WTC11 (cell line): ENCODE measurements around the gene RTP2. TPM values are rescaled to one million over a fixed set of nuclear protein-coding genes. Genes with fewer than 3 reads are reported as not detected.

Experiments
- CBFB ChIP-seq: sonication (generic); formaldehyde crosslinking; IDR thresholded peaks from 2 replicates; pipeline ENCODE4 v1.8.1; 2022; ENCODE audit warnings: mild to moderate bottlenecking, low read depth, missing genetic modification reagents
- FOXP1 ChIP-seq: sonication (generic); formaldehyde crosslinking; IDR thresholded peaks from 2 replicates; pipeline ENCODE4 v1.8.0; 2022; ENCODE audit warnings: missing genetic modification reagents, mild to moderate bottlenecking, moderate library complexity, borderline replicate concordance
- GABPB1 ChIP-seq: sonication (generic); formaldehyde crosslinking; IDR thresholded peaks from 2 replicates; pipeline ENCODE4 v1.8.1; 2023; ENCODE audit warnings: mild to moderate bottlenecking, missing genetic modification reagents
- KAT7 ChIP-seq: sonication (generic); formaldehyde crosslinking; IDR thresholded peaks from 2 replicates; pipeline ENCODE4 v1.8.1; 2023; ENCODE audit warnings: missing genetic modification reagents, mild to moderate bottlenecking, borderline replicate concordance
- MYBL2 ChIP-seq: sonication (generic); formaldehyde crosslinking; IDR thresholded peaks from 2 replicates; pipeline ENCODE4 v1.8.1; 2023; ENCODE audit warnings: mild to moderate bottlenecking, moderate library complexity, missing genetic modification reagents
- NFATC4 ChIP-seq: fragments of 250-450 bp; sonication (Bioruptor Pico); IDR thresholded peaks from 2 replicates; pipeline ENCODE4 v1.9.0; 2021; ENCODE audit warnings: mild to moderate bottlenecking
- NR1H2 ChIP-seq: sonication (generic); formaldehyde crosslinking; IDR thresholded peaks from 2 replicates; pipeline ENCODE4 v1.9.0; 2021; ENCODE audit warnings: mild to moderate bottlenecking, moderate library complexity, missing genetic modification reagents
- NR3C1 ChIP-seq: sonication (generic); formaldehyde crosslinking; conservative IDR thresholded peaks from 2 replicates; pipeline ENCODE4 v1.8.1; 2023; ENCODE audit warnings: low read depth, mild to moderate bottlenecking, missing genetic modification reagents
- PRRX2 ChIP-seq: fragments of 250-450 bp; sonication (Bioruptor Pico); IDR thresholded peaks from 2 replicates; pipeline ENCODE4 v1.8.0; 2021; ENCODE audit warnings: mild to moderate bottlenecking
- TEAD1 ChIP-seq: sonication (generic); formaldehyde crosslinking; IDR thresholded peaks from 2 replicates; pipeline ENCODE4 v1.8.0; 2022; ENCODE audit warnings: mild to moderate bottlenecking, missing genetic modification reagents
- ZNF138 ChIP-seq: sonication (generic); formaldehyde crosslinking; conservative IDR thresholded peaks from 2 replicates; pipeline ENCODE4 v1.8.1; 2022; ENCODE audit warnings: mild to moderate bottlenecking, moderate library complexity, missing genetic modification reagents
- ZNF317 ChIP-seq: sonication (generic); formaldehyde crosslinking; IDR thresholded peaks from 2 replicates; pipeline ENCODE4 v1.8.1; 2023; ENCODE audit warnings: low read depth, mild to moderate bottlenecking, moderate library complexity, missing genetic modification reagents, borderline replicate concordance
- total RNA-seq: library from RNA; stranded (reverse); gene quantifications from 3 replicates; pipeline ENCODE4 v1.2.3, GENCODE V29; 2021
- TF ChIP-seq, protein P1 (sequence below): fragments of 250-450 bp; sonication (Bioruptor Pico); IDR thresholded peaks from 2 replicates; pipeline ENCODE4 v1.8.0; 2021; ENCODE audit warnings: mild to moderate bottlenecking
- TF ChIP-seq, protein P2 (sequence below): sonication (generic); formaldehyde crosslinking; IDR thresholded peaks from 2 replicates; pipeline ENCODE4 v1.8.1; 2022; ENCODE audit warnings: low read depth, missing genetic modification reagents, borderline replicate concordance
- TF ChIP-seq, protein P3 (sequence below): sonication (generic); formaldehyde crosslinking; conservative IDR thresholded peaks from 2 replicates; pipeline ENCODE4 v1.8.1; 2022; ENCODE audit warnings: mild to moderate bottlenecking, missing genetic modification reagents
- TF ChIP-seq, protein P4 (sequence below): fragments of 250-450 bp; sonication (Bioruptor Pico); IDR thresholded peaks from 2 replicates; pipeline ENCODE4 v1.9.0; 2021; ENCODE audit warnings: mild to moderate bottlenecking
- TF ChIP-seq, protein P5 (sequence below): sonication (generic); formaldehyde crosslinking; IDR thresholded peaks from 2 replicates; pipeline ENCODE4 v1.8.1; 2023; ENCODE audit warnings: mild to moderate bottlenecking, moderate library complexity, missing genetic modification reagents
- TF ChIP-seq, protein P6 (sequence below): sonication (generic); formaldehyde crosslinking; IDR thresholded peaks from 2 replicates; pipeline ENCODE4 v1.8.0; 2022; ENCODE audit warnings: mild to moderate bottlenecking, missing genetic modification reagents
- TF ChIP-seq, protein P7 (sequence below): fragments of 250-450 bp; sonication (Bioruptor Pico); IDR thresholded peaks from 2 replicates; pipeline ENCODE4 v1.9.0; 2021; ENCODE audit warnings: mild to moderate bottlenecking
- TF ChIP-seq, protein P8 (sequence below): fragments of 250-450 bp; sonication (Bioruptor Pico); IDR thresholded peaks from 2 replicates; pipeline ENCODE4 v1.9.0; 2021; ENCODE audit warnings: mild to moderate bottlenecking, borderline replicate concordance
- TF ChIP-seq, protein P9 (sequence below): sonication (generic); formaldehyde crosslinking; IDR thresholded peaks from 2 replicates; pipeline ENCODE4 v1.8.1; 2023; ENCODE audit warnings: mild to moderate bottlenecking, missing genetic modification reagents, moderate library complexity

The RTP2 gene
- total RNA-seq, 1 experiment from 2014 or later = not detected

DNA sequence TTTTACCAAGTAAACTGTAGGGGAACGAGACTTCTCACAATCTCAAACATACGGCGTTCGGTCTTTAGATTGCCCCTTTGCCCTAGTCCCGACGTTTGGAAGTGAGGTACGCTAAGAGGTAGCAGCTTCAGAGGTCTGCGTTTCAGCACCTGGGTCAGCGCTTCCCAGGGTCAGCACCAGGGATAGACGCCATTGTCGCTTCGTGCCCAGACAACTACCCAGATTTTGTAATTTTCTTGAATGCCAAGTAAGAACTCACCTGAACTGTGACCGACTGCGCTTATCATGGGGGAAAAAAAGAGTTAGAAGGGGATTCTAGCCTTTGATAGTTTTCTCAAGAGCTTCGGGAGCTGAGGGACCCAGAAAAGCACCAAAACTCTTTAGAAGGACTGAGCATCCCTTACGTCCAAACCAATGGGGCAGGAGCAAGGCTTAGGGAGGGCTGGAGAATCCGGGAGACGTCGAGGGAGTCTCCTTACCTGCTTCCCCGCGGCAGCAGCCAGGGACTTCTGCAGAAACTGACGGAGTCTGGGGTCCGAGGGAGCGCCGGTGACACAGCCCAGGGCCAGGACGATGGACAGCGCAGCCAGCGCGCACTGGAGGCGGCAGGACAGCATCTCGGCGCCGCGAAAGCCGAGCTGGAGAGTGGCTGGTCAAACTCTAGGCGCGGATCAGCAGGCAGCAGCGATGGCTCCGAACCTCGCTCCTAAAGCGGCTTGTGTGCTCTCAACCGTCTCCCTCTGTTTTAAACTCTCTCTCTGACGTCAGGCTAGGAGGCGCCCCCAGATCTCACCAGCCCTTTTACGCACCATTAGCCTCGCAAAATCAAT is 32.5 kb downstream of the RTP2 start, which contains the start of gene SST (continued):
- TF ChIP-seq, protein P1, sequence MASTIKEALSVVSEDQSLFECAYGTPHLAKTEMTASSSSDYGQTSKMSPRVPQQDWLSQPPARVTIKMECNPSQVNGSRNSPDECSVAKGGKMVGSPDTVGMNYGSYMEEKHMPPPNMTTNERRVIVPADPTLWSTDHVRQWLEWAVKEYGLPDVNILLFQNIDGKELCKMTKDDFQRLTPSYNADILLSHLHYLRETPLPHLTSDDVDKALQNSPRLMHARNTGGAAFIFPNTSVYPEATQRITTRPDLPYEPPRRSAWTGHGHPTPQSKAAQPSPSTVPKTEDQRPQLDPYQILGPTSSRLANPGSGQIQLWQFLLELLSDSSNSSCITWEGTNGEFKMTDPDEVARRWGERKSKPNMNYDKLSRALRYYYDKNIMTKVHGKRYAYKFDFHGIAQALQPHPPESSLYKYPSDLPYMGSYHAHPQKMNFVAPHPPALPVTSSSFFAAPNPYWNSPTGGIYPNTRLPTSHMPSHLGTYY (CRISPR knock-in tag) = peak; percentile 81; the same call in 1 of the 2 replicates
- TF ChIP-seq, protein P2, sequence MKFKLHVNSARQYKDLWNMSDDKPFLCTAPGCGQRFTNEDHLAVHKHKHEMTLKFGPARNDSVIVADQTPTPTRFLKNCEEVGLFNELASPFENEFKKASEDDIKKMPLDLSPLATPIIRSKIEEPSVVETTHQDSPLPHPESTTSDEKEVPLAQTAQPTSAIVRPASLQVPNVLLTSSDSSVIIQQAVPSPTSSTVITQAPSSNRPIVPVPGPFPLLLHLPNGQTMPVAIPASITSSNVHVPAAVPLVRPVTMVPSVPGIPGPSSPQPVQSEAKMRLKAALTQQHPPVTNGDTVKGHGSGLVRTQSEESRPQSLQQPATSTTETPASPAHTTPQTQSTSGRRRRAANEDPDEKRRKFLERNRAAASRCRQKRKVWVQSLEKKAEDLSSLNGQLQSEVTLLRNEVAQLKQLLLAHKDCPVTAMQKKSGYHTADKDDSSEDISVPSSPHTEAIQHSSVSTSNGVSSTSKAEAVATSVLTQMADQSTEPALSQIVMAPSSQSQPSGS (CRISPR knock-in tag) = peak; percentile 84; the same call in 1 of the 2 replicates
- TF ChIP-seq, protein P3, sequence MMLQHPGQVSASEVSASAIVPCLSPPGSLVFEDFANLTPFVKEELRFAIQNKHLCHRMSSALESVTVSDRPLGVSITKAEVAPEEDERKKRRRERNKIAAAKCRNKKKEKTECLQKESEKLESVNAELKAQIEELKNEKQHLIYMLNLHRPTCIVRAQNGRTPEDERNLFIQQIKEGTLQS (CRISPR knock-in tag) = no peak
- TF ChIP-seq, protein P4, sequence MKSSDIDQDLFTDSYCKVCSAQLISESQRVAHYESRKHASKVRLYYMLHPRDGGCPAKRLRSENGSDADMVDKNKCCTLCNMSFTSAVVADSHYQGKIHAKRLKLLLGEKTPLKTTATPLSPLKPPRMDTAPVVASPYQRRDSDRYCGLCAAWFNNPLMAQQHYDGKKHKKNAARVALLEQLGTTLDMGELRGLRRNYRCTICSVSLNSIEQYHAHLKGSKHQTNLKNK = no peak
- TF ChIP-seq FOXP1 = peak; percentile 98
- TF ChIP-seq NR1H2 (CRISPR knock-in tag) = peak; percentile 89; the same call in 1 of the 2 replicates
- TF ChIP-seq PRRX2 (CRISPR knock-in tag) = peak; percentile 78; the same call in 1 of the 2 replicates
- TF ChIP-seq, protein P5, sequence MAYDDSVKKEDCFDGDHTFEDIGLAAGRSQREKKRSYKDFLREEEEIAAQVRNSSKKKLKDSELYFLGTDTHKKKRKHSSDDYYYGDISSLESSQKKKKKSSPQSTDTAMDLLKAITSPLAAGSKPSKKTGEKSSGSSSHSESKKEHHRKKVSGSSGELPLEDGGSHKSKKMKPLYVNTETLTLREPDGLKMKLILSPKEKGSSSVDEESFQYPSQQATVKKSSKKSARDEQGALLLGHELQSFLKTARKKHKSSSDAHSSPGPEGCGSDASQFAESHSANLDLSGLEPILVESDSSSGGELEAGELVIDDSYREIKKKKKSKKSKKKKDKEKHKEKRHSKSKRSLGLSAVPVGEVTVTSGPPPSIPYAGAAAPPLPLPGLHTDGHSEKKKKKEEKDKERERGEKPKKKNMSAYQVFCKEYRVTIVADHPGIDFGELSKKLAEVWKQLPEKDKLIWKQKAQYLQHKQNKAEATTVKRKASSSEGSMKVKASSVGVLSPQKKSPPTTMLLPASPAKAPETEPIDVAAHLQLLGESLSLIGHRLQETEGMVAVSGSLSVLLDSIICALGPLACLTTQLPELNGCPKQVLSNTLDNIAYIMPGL = peak; percentile 49; the same call in 1 of the 2 replicates
- TF ChIP-seq, protein P6, sequence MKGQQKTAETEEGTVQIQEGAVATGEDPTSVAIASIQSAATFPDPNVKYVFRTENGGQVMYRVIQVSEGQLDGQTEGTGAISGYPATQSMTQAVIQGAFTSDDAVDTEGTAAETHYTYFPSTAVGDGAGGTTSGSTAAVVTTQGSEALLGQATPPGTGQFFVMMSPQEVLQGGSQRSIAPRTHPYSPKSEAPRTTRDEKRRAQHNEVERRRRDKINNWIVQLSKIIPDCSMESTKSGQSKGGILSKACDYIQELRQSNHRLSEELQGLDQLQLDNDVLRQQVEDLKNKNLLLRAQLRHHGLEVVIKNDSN (CRISPR knock-in tag) = peak; percentile 84
- no peak for TF ChIP-seq NFATC4
- peak; percentile 62 for TF ChIP-seq GABPB1 (CRISPR knock-in tag)
- TF ChIP-seq, protein P7, sequence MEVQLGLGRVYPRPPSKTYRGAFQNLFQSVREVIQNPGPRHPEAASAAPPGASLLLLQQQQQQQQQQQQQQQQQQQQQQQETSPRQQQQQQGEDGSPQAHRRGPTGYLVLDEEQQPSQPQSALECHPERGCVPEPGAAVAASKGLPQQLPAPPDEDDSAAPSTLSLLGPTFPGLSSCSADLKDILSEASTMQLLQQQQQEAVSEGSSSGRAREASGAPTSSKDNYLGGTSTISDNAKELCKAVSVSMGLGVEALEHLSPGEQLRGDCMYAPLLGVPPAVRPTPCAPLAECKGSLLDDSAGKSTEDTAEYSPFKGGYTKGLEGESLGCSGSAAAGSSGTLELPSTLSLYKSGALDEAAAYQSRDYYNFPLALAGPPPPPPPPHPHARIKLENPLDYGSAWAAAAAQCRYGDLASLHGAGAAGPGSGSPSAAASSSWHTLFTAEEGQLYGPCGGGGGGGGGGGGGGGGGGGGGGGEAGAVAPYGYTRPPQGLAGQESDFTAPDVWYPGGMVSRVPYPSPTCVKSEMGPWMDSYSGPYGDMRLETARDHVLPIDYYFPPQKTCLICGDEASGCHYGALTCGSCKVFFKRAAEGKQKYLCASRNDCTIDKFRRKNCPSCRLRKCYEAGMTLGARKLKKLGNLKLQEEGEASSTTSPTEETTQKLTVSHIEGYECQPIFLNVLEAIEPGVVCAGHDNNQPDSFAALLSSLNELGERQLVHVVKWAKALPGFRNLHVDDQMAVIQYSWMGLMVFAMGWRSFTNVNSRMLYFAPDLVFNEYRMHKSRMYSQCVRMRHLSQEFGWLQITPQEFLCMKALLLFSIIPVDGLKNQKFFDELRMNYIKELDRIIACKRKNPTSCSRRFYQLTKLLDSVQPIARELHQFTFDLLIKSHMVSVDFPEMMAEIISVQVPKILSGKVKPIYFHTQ (CRISPR knock-in tag) = no peak
- peak; percentile 82; the same call in 1 of the 2 replicates for TF ChIP-seq CBFB (CRISPR knock-in tag)
- TF ChIP-seq ZNF138 (CRISPR knock-in tag) = no peak; the same call in 1 of the 2 replicates
- TF ChIP-seq, protein P8, sequence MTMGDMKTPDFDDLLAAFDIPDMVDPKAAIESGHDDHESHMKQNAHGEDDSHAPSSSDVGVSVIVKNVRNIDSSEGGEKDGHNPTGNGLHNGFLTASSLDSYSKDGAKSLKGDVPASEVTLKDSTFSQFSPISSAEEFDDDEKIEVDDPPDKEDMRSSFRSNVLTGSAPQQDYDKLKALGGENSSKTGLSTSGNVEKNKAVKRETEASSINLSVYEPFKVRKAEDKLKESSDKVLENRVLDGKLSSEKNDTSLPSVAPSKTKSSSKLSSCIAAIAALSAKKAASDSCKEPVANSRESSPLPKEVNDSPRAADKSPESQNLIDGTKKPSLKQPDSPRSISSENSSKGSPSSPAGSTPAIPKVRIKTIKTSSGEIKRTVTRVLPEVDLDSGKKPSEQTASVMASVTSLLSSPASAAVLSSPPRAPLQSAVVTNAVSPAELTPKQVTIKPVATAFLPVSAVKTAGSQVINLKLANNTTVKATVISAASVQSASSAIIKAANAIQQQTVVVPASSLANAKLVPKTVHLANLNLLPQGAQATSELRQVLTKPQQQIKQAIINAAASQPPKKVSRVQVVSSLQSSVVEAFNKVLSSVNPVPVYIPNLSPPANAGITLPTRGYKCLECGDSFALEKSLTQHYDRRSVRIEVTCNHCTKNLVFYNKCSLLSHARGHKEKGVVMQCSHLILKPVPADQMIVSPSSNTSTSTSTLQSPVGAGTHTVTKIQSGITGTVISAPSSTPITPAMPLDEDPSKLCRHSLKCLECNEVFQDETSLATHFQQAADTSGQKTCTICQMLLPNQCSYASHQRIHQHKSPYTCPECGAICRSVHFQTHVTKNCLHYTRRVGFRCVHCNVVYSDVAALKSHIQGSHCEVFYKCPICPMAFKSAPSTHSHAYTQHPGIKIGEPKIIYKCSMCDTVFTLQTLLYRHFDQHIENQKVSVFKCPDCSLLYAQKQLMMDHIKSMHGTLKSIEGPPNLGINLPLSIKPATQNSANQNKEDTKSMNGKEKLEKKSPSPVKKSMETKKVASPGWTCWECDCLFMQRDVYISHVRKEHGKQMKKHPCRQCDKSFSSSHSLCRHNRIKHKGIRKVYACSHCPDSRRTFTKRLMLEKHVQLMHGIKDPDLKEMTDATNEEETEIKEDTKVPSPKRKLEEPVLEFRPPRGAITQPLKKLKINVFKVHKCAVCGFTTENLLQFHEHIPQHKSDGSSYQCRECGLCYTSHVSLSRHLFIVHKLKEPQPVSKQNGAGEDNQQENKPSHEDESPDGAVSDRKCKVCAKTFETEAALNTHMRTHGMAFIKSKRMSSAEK (CRISPR knock-in tag) = no peak
- peak; percentile 84; the same call in 1 of the 2 replicates for TF ChIP-seq NR3C1 (CRISPR knock-in tag)
- TF ChIP-seq, protein P9, sequence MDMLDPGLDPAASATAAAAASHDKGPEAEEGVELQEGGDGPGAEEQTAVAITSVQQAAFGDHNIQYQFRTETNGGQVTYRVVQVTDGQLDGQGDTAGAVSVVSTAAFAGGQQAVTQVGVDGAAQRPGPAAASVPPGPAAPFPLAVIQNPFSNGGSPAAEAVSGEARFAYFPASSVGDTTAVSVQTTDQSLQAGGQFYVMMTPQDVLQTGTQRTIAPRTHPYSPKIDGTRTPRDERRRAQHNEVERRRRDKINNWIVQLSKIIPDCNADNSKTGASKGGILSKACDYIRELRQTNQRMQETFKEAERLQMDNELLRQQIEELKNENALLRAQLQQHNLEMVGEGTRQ (CRISPR knock-in tag) = peak; percentile 39; the same call in 1 of the 2 replicates
- TF ChIP-seq ZNF317 = no peak
- TF ChIP-seq TEAD1 (CRISPR knock-in tag) = peak; percentile 98
- peak; percentile 93; the same call in 1 of the 2 replicates for TF ChIP-seq KAT7
- TF ChIP-seq MYBL2 (CRISPR knock-in tag) = peak; percentile 94
